Stimulated activated CD8-positive, alpha-beta memory T cell treated with anti-CD3 and anti-CD28 coated beads, Interleukin-12 subunit alpha, Interleukin-12 subunit beta, amount 100 ng/mL, for 4 hours (primary cell): Measurements from ENCODE around the gene ACTL9.
"Not testable (repeated sequence)": the region's sequence is repeated elsewhere in the genome, so short reads cannot be mapped to it uniquely, and the experiment has no call there.

ENCODE experiments used
- DNase-seq: peaks from one replicate; pipeline ENCODE4 v3.0.0-alpha.2; 2020; ENCODE audit warnings: low read depth

ACTL9 gene

GRCh38 chr19:8698433-8699063 is at the start of gene ACTL9:
TSS of gene ACTL9 (minus strand) at chr19:8698795. CDS start at chr19:8698701, 94 bp downstream.
- DNase-seq = no peak

GRCh38 chr19:8739291-8740065 is 40.9 kb upstream of the ACTL9 start:
- DNase-seq = not testable (repeated sequence)

- DNase-seq = no peak
Observed at GRCh38 chr19:8738377-8738776, 39.8 kb upstream of the ACTL9 start.

GRCh38 chr19:8731428-8732169 is 33.0 kb upstream of the ACTL9 start:
- DNase-seq = no peak

- no peak for DNase-seq
Observed at GRCh38 chr19:8724276-8724675, 25.7 kb upstream of the ACTL9 start.

GRCh38 chr19:8722032-8722431 is 23.4 kb upstream of the ACTL9 start:
- DNase-seq = no peak

GRCh38 chr19:8721334-8721733 is 22.7 kb upstream of the ACTL9 start, which contains the start of gene OR2Z1:
TSS of gene OR2Z1 (plus strand) at chr19:8721634. CDS start at chr19:8731029, 9,395 bp downstream.
- no peak for DNase-seq

GRCh38 chr19:8710337-8710736 is 11.7 kb upstream of the ACTL9 start:
- not testable (repeated sequence) for DNase-seq

- DNase-seq = no peak
Observed at GRCh38 chr19:8705742-8706141, 7.1 kb upstream of the ACTL9 start.

GRCh38 chr19:8705304-8705703 is 6.7 kb upstream of the ACTL9 start:
- DNase-seq = not testable (repeated sequence)

- DNase-seq = no peak
Observed at GRCh38 chr19:8703223-8703622, 4.6 kb upstream of the ACTL9 start.

GRCh38 chr19:8702350-8702749 is 3.8 kb upstream of the ACTL9 start:
- peak; percentile 17 for DNase-seq

GRCh38 chr19:8700956-8701355 is 2.4 kb upstream of the ACTL9 start:
- DNase-seq = no peak

- DNase-seq = no peak
Observed at GRCh38 chr19:8699908-8700307, 1.3 kb upstream of the ACTL9 start.

- DNase-seq = no peak
Observed at GRCh38 chr19:8697671-8698432, 743 bp downstream of the ACTL9 start.

GRCh38 chr19:8696993-8697392 is 1.6 kb downstream of the ACTL9 start:
- no peak for DNase-seq

GRCh38 chr19:8695911-8696310 is 2.7 kb downstream of the ACTL9 start:
- DNase-seq = no peak

- DNase-seq = no peak
Observed at GRCh38 chr19:8695501-8695900, 3.1 kb downstream of the ACTL9 start.

GRCh38 chr19:8690753-8691539 is 7.6 kb downstream of the ACTL9 start:
- DNase-seq = no peak

- DNase-seq = no peak
Observed at GRCh38 chr19:8688930-8689329, 9.7 kb downstream of the ACTL9 start.

- no peak for DNase-seq
Observed at GRCh38 chr19:8686549-8686948, 12.0 kb downstream of the ACTL9 start.
